ENCODE results near the gene WDFY3. TPM values are rescaled to one million over a fixed set of nuclear protein-coding genes. Genes with fewer than 3 reads are reported as not detected.

WDFY3 gene
- total RNA-seq, 1 donor from 2014 or later = 126 TPM

- Histone ChIP-seq H3K4me1 (no peaks in the 10 kb centered on the region), H3K9me3 (no peaks in the 10 kb centered on the region), H3K36me3 (peaks cover 60% of the 10 kb centered on the region), H3K4me3 (no peak overlapping the region), H3K27ac (no peak overlapping the region), H3K27me3 (no peaks in the 10 kb centered on the region)
- DNase-seq (no peak), ATAC-seq (no peak)
- intact Hi-C loops (cut with DNase I) = no loop called here
- TF ChIP-seq, protein P1, sequence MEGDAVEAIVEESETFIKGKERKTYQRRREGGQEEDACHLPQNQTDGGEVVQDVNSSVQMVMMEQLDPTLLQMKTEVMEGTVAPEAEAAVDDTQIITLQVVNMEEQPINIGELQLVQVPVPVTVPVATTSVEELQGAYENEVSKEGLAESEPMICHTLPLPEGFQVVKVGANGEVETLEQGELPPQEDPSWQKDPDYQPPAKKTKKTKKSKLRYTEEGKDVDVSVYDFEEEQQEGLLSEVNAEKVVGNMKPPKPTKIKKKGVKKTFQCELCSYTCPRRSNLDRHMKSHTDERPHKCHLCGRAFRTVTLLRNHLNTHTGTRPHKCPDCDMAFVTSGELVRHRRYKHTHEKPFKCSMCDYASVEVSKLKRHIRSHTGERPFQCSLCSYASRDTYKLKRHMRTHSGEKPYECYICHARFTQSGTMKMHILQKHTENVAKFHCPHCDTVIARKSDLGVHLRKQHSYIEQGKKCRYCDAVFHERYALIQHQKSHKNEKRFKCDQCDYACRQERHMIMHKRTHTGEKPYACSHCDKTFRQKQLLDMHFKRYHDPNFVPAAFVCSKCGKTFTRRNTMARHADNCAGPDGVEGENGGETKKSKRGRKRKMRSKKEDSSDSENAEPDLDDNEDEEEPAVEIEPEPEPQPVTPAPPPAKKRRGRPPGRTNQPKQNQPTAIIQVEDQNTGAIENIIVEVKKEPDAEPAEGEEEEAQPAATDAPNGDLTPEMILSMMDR (IDR thresholded peaks at IDR 0.05) = no peak
Observed at GRCh38 chr4:84800256-84800655, 166.2 kb downstream of the WDFY3 start.

GRCh38 chr4:84799318-84799717 is 167.2 kb downstream of the WDFY3 start:
- peaks cover 69% of the 10 kb centered on the region for H3K36me3 ChIP-seq
- H3K4me1 ChIP-seq = no peaks in the 10 kb centered on the region
- no peak for ATAC-seq
- H3K27me3 ChIP-seq = no peaks in the 10 kb centered on the region
- TF ChIP-seq, protein P1 (IDR thresholded peaks at IDR 0.05) = no peak
- H3K9me3 ChIP-seq = no peaks in the 10 kb centered on the region
- no peak overlapping the region for H3K4me3 ChIP-seq
- no peak for DNase-seq
- intact Hi-C loops (cut with DNase I) = no loop called here
- no peak overlapping the region for H3K27ac ChIP-seq

GRCh38 chr4:84796394-84796793 is 170.1 kb downstream of the WDFY3 start:
- no peaks in the 10 kb centered on the region for H3K4me1 ChIP-seq
- intact Hi-C loops (cut with DNase I) = no loop called here
- H3K36me3 ChIP-seq = peaks cover 60% of the 10 kb centered on the region
- ATAC-seq (no peak), DNase-seq (no peak)
- no peaks in the 10 kb centered on the region for H3K27me3 ChIP-seq
- H3K27ac ChIP-seq = no peak overlapping the region
- TF ChIP-seq, protein P1 (IDR thresholded peaks at IDR 0.05) = no peak
- no peak overlapping the region for H3K4me3 ChIP-seq
- no peaks in the 10 kb centered on the region for H3K9me3 ChIP-seq

GRCh38 chr4:84792366-84793301 is 173.9 kb downstream of the WDFY3 start:
- ATAC-seq = no peak
- Histone ChIP-seq H3K27ac (no peak overlapping the region), H3K9me3 (no peaks in the 10 kb centered on the region), H3K4me1 (no peaks in the 10 kb centered on the region), H3K36me3 (peaks cover 72% of the 10 kb centered on the region), H3K27me3 (no peaks in the 10 kb centered on the region), H3K4me3 (no peak overlapping the region)
- TF ChIP-seq, protein P1 (IDR thresholded peaks at IDR 0.05) = no peak
- DNase-seq = no peak
- intact Hi-C loops (cut with DNase I) = no loop called here

DNA sequence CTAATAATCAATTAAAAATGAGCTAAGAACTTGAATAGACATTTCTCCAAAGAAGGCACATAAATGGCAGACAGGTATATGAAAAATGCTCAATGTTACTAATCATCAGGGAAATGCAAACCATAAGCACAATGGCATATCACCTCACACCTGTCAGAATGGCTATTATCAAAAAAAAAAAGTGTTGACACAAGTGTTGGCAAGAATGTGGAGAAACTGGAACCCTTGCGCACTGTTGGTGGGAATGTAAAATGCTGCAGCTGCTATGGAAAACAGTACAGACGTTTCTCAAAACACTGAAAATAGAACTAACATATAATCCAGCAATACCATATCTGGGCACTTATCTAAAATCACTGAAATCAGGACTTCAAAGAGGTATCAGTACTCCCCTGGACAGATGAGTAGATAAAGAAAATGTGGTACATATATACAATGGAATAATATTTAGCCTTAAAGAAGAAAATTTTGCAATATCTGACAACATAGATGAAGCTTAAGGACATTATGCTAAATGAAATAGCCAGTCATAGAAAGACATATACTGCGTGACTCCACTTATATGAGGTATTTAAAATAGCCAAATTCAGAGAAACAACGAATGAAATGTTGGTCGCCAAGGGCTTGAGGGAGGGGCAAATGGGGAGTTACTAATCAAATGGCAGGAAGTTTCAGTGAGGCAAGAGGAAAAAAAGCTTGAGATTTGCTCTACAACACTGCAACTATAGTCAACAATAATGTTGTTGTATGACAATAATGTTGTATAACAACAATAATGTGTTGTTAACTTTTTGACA is 175.5 kb downstream of the WDFY3 start:
- H3K9me3 ChIP-seq = no peaks in the 10 kb centered on the region
- intact Hi-C loops (cut with DNase I) = no loop called here
- H3K4me3 ChIP-seq = no peak overlapping the region
- no peak for DNase-seq
- H3K36me3 ChIP-seq = peaks cover 74% of the 10 kb centered on the region
- no peaks in the 10 kb centered on the region for H3K27me3 ChIP-seq
- no peaks in the 10 kb centered on the region for H3K4me1 ChIP-seq
- no peak for ATAC-seq
- H3K27ac ChIP-seq = no peak overlapping the region
- TF ChIP-seq, protein P1 (IDR thresholded peaks at IDR 0.05) = no peak
